Gastrocnemius medialis (tissue), 4 donors: Measurements from ENCODE around the gene LRRFIP1. TPM values are rescaled to one million over a fixed set of nuclear protein-coding genes. Genes with fewer than 3 reads are reported as not detected.
A peak's percentile ranks its signal among the peaks of the same experiment; 100 is the strongest.

ENCODE experiments used
- ATAC-seq, 2 donors: fragments of 150-250 bp; one replicate each; pipeline ENCODE4 v1.9.1; 2016
- DNase-seq, 2 donors: peaks; one replicate each; pipeline ENCODE4 v3.0.0-alpha.2; 2019
- H3K27ac ChIP-seq, 4 donors: fragments of 200-600 bp; sonication (generic); 1 replicate in 1 of 4; 2 replicates in 3 of 4; pipeline ENCODE4 v1.5.1; 2016 to 2018; ENCODE audit warnings: mild to moderate bottlenecking in 2 of 4, moderate library complexity in 1 of 4
- H3K27me3 ChIP-seq, 3 donors: fragments of 200-600 bp; sonication (generic) in 2 of 3; 1 replicate in 1 of 3; 2 replicates in 2 of 3; pipeline versions ENCODE4 v1.5.1 to v1.6.0; 2016 to 2019; ENCODE audit warnings: mild to moderate bottlenecking in 1 of 3, moderate library complexity in 1 of 3
- H3K36me3 ChIP-seq, 2 donors: fragments of 200-600 bp; sonication (generic) in 1 of 2; one replicate each; pipeline ENCODE4 v1.5.1; 2017 to 2018
- H3K4me1 ChIP-seq, 2 donors: fragments of 200-600 bp; sonication (generic) in 1 of 2; one replicate each; pipeline ENCODE4 v1.5.1; 2016 to 2017; ENCODE audit warnings: mild to moderate bottlenecking in 2 of 2
- H3K4me3 ChIP-seq, 4 donors: fragments of 200-600 bp; sonication (generic) in 3 of 4; 1 replicate in 1 of 4; 2 replicates in 3 of 4; pipeline ENCODE4 v1.5.1; 2016 to 2019; ENCODE audit warnings: mild to moderate bottlenecking in 2 of 4
- H3K9me3 ChIP-seq, 3 donors: fragments of 200-600 bp; sonication (generic) in 2 of 3; 1 replicate in 1 of 3; 2 replicates in 2 of 3; pipeline ENCODE4 v1.5.1; 2016 to 2019
- CTCF ChIP-seq, 5 experiments: fragments of 450-650 bp in 3 of 5; fragments of 200-600 bp in 2 of 5; sonication (generic) in 2 of 5; IDR thresholded peaks in 4 of 5; conservative IDR thresholded peaks in 1 of 5; 1 replicate in 4 of 5; 2 replicates in 1 of 5; pipeline ENCODE4 v1.5.1; 2016 to 2019; ENCODE audit warnings: antibody characterized with exemption in 5 of 5, mild to moderate bottlenecking in 3 of 5, moderate library complexity in 3 of 5
- POLR2A ChIP-seq, 2 donors: fragments of 450-650 bp; IDR thresholded peaks; one replicate each; pipeline ENCODE4 v1.6.1; 2017; ENCODE audit warnings: antibody characterized with exemption in 2 of 2, mild to moderate bottlenecking in 2 of 2, moderate library complexity in 2 of 2
- in situ Hi-C, 4 donors: fragments of 200-750 bp; cut with MboI; loops; one replicate each; pipeline versions ENCODE4 v1.15.0 to v1.8.0; 2017; ENCODE audit warnings: low sequenced_read_pairs in 4 of 4
- intact Hi-C: fragments of 100-400 bp; cut with DNase I; formaldehyde crosslinking; loops from one replicate; pipeline ENCODE4 v1.15.1; 2023; ENCODE audit warnings: low total_unique reads
- total RNA-seq, 4 donors: library from RNA; depleted of rRNA; stranded (reverse); fragments of >200 nt; gene quantifications; one replicate each; pipeline versions ENCODE4 v1.1.0 to v1.2.3, GENCODE V29; 2016

Gene LRRFIP1
- total RNA-seq, 4 donors from 2014 or later, result 37.9 to 74.1 (median 54.0) TPM

- Histone ChIP-seq H3K27me3 (no peaks in the 10 kb centered on the region), H3K9me3 (no peaks in the 10 kb centered on the region), H3K36me3 (no peaks in the 10 kb centered on the region), H3K4me1 (peaks cover 17 to 18% of the 10 kb centered on the region in 2 donors), H3K4me3 (peak overlapping the region; percentile 42 to 60 (median 54)), H3K27ac (peak overlapping the region; percentile 88 to 96 (median 92))
- ATAC-seq (peak; percentile 96 to 98), DNase-seq (peak; percentile 82 to 85)
- intact Hi-C loops (loop anchor here (1.0 to 2.0 kb wide), 4 partner anchors 42 to 145 kb away; no protein-coding TSS in a partner anchor), in situ Hi-C loops (loop anchor here in 1 of 4 donors (5.0 kb wide), 1 partner anchor 142 kb away; no protein-coding TSS in a partner anchor)
- peak; percentile 61 to 68 for TF ChIP-seq POLR2A (IDR thresholded peaks at IDR 0.05)
- peak in 4 of 5 experiments; percentile 11 to 60 (median 37) for TF ChIP-seq CTCF (IDR thresholded peaks at IDR 0.05 in 4 of 5, conservative IDR thresholded peaks at IDR 0.05 in 1 of 5)
Observed at GRCh38 chr2:237600205-237600846, 27.1 kb upstream of the LRRFIP1 start.

- Histone ChIP-seq H3K4me3 (no peak overlapping the region), H3K9me3 (no peaks in the 10 kb centered on the region), H3K27me3 (no peaks in the 10 kb centered on the region), H3K36me3 (no peaks in the 10 kb centered on the region), H3K4me1 (peaks cover 16 to 18% of the 10 kb centered on the region in 2 donors), H3K27ac (peak overlapping the region in 2 of 4 donors; percentile 91 to 96)
- intact Hi-C loops, result loop anchor here (2.0 kb wide), 3 partner anchors 41 to 65 kb away; no protein-coding TSS in a partner anchor
- in situ Hi-C loops, result loop anchor here in 1 of 4 donors (5.0 kb wide), 1 partner anchor 141 kb away; no protein-coding TSS in a partner anchor
- TF ChIP-seq CTCF (IDR thresholded peaks at IDR 0.05 in 4 of 5, conservative IDR thresholded peaks at IDR 0.05 in 1 of 5), result no peak
- ATAC-seq, result no peak
- no peak for DNase-seq
Observed at GRCh38 chr2:237601453-237602116, 25.8 kb upstream of the LRRFIP1 start.

DNA sequence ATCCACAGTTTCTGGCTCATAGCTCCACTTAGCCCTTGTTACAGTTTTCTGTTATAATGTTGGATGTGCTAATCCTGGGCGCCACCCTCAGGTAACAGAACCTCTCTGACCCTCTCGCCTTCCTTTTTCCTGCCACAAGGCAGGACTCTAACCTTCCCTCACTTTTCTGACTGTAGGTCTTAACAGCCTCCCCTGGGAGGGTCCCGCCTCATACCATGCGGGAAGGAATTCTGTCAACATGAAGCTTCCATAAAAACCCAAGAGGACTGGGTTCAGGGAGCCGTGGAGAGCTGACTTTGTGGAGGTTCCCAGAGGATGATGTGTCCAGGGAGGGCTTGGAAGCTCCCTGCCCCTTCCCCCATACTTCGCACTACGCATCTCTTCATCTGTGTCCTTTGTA, 25.0 kb upstream of the LRRFIP1 start:
- Histone ChIP-seq H3K36me3 (no peaks in the 10 kb centered on the region), H3K4me3 (no peak overlapping the region), H3K9me3 (no peaks in the 10 kb centered on the region), H3K27me3 (no peaks in the 10 kb centered on the region), H3K4me1 (peaks cover 16 to 18% of the 10 kb centered on the region in 2 donors), H3K27ac (no peak overlapping the region)
- ATAC-seq (no peak), DNase-seq (no peak)
- TF ChIP-seq POLR2A (IDR thresholded peaks at IDR 0.05) (no peak), CTCF (IDR thresholded peaks at IDR 0.05 in 4 of 5, conservative IDR thresholded peaks at IDR 0.05 in 1 of 5) (no peak)
- intact Hi-C loops, result no loop called here
- in situ Hi-C loops, result loop anchor here in 1 of 4 donors (5.0 kb wide), 1 partner anchor 140 kb away; no protein-coding TSS in a partner anchor

DNA sequence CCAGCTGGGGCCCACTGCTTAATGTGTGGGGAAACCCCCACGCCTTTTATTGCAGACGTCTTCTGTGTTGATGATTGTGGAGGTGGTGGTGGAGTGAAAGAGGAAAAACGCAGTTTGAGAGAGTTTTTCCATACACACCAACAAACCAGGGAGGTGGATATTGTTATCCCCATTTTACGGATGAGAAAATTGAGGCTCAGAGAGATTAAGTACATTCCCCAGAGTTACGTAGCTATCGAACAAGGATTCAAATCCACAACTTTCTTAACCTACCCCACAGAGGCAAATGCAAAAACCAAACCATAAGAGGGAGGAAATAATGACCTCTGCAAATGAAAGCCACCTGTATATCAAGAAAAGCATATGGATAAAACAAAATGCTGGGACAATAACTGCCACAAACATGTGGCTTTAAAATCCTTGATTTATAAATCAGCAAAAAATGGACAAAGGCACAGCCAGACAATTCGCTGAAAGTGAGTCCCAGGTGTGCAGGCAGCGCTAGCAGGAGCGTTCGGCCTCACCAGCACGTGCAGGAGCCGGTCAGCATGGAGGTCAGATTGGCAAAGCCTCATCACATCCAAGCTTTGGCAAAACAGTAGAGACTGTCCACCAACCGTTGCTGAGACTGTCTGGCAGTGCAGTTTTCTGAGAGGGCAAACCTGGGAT, 24.2 kb upstream of the LRRFIP1 start:
- TF ChIP-seq CTCF (IDR thresholded peaks at IDR 0.05 in 4 of 5, conservative IDR thresholded peaks at IDR 0.05 in 1 of 5), result no peak
- no peak for TF ChIP-seq POLR2A (IDR thresholded peaks at IDR 0.05)
- Histone ChIP-seq H3K27ac (peak overlapping the region in 1 of 4 donors; percentile 46), H3K27me3 (no peaks in the 10 kb centered on the region), H3K4me3 (peak overlapping the region in 1 of 4 donors; percentile 5), H3K36me3 (no peaks in the 10 kb centered on the region), H3K4me1 (peaks cover 16 to 18% of the 10 kb centered on the region in 2 donors), H3K9me3 (no peaks in the 10 kb centered on the region)
- in situ Hi-C loops, result loop anchor here in 1 of 4 donors (5.0 kb wide), 1 partner anchor 139 kb away; no protein-coding TSS in a partner anchor
- intact Hi-C loops, result no loop called here
- ATAC-seq (no peak), DNase-seq (no peak)
